GM19372 (cell line): ENCODE measurements around the gene MIGA2.
"Not testable (repeated sequence)": the region's sequence is repeated elsewhere in the genome, so short reads cannot be mapped to it uniquely, and the experiment has no call there.

Experiments
- ATAC-seq: cut with Tn5 transposase; IDR thresholded peaks from one replicate; pipeline ENCODE4 v1.9.1; 2021; ENCODE audit warnings: mild to moderate bottlenecking, low read depth, moderate library complexity; ENCODE audit not compliant: unreplicated experiment

The MIGA2 gene

GRCh38 chr9:129112526-129112925, 76.1 kb downstream of the MIGA2 start:
- not testable (repeated sequence) for ATAC-seq

GRCh38 chr9:129113645-129114304, 77.3 kb downstream of the MIGA2 start:
- ATAC-seq, result no peak

DNA sequence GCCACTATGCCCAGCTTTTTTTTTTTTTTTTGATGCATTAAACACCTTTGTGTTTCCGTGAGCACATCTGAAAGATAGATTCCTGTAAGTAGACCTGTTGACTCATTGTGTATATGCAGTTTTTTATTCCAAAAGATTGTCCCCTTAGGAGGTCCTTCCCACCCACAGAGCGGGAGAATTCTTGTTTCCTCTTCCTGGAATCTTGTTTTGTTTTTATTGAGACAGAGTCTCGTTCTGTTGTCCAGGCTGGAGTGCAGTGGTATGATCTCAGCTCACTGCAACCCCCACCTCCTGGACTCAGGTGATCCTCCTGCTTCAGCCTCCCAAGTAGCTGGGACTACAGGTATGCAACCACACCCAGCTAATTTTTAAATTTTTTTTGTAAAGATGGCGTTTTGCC, 82.4 kb downstream of the MIGA2 start:
- ATAC-seq, result no peak

DNA sequence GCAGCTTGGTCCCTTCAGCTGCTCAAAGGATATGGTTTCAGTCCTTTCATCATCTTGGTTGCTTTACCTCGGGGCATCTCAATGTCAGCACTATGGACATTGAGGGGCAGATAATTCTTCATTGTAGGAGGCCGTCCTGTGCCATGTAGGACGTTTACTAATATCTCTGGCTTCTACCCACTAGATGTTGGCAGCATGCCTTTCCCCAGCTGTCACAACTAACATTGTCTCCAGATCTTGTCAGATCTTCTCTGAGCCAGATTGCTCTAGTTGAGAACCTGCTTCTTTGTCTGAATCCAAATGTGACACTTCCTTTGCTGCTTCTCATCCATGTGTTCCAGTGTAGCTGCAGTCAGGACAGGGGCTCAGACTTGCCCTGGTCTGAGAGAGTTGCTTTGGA, 85.1 kb downstream of the MIGA2 start:
- no peak for ATAC-seq
